Measurements from ENCODE around the gene ITGA11. TPM values are rescaled to one million over a fixed set of nuclear protein-coding genes. Genes with fewer than 3 reads are reported as not detected.

The ITGA11 gene
- total RNA-seq, 1 donor from 2014 or later: not detected

- DNase-seq (ENCODE audit: low spot score, unreplicated experiment): no peak
These were observed 132.5 kb downstream of the ITGA11 start for GRCh38 chr15:68299436-68299835.

GRCh38 chr15:68298882-68299381 is 133.0 kb downstream of the ITGA11 start:
- Mint-ChIP-seq H3K4me1 (ENCODE audit: low read depth) (no peaks in the 10 kb centered on the region), H3K9me3 (ENCODE audit: low read depth) (peaks cover 10% of the 10 kb centered on the region), H3K27ac (no peak overlapping the region), H3K4me3 (ENCODE audit: low read depth) (no peak overlapping the region), H3K36me3 (ENCODE audit: insufficient read depth) (peaks cover 14% of the 10 kb centered on the region), H3K27me3 (no peaks in the 10 kb centered on the region)
- TF ChIP-seq, protein P1, sequence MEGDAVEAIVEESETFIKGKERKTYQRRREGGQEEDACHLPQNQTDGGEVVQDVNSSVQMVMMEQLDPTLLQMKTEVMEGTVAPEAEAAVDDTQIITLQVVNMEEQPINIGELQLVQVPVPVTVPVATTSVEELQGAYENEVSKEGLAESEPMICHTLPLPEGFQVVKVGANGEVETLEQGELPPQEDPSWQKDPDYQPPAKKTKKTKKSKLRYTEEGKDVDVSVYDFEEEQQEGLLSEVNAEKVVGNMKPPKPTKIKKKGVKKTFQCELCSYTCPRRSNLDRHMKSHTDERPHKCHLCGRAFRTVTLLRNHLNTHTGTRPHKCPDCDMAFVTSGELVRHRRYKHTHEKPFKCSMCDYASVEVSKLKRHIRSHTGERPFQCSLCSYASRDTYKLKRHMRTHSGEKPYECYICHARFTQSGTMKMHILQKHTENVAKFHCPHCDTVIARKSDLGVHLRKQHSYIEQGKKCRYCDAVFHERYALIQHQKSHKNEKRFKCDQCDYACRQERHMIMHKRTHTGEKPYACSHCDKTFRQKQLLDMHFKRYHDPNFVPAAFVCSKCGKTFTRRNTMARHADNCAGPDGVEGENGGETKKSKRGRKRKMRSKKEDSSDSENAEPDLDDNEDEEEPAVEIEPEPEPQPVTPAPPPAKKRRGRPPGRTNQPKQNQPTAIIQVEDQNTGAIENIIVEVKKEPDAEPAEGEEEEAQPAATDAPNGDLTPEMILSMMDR (IDR thresholded peaks at IDR 0.05; ENCODE audit: unreplicated experiment): no peak
- DNase-seq (ENCODE audit: low spot score, unreplicated experiment): no peak

More at GRCh38 chr15:68299436-68299835, 132.5 kb downstream of the ITGA11 start:
- Mint-ChIP-seq H3K4me1 (ENCODE audit: low read depth) (peaks cover under 1% of the 10 kb centered on the region), H3K27ac (no peak overlapping the region), H3K9me3 (ENCODE audit: low read depth) (peaks cover 10% of the 10 kb centered on the region), H3K36me3 (ENCODE audit: insufficient read depth) (peaks cover 14% of the 10 kb centered on the region), H3K27me3 (no peaks in the 10 kb centered on the region), H3K4me3 (ENCODE audit: low read depth) (no peak overlapping the region)
- TF ChIP-seq, protein P1 (IDR thresholded peaks at IDR 0.05; ENCODE audit: unreplicated experiment): no peak

DNA sequence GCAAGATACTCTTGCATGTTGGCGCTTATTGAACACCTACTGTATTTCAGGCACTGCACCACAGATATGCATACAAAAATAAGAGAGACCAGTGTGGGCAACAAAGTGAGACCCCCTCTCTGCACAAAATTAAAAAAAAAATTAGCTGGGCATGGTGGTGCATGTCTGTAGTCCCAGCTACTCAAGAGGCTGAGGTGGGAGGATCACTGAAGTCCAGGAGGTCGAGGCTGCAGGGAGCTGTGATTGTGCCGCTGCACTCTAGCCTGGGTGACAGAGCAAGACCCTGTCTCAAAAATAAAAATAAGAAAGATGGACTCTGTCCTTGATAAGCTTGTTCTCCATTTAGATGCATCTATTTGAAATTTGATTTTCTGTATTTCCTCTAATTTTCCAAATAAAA is 133.6 kb downstream of the ITGA11 start:
- no peak overlapping the region for H3K4me3 Mint-ChIP-seq (ENCODE audit: low read depth)
- no peak overlapping the region for H3K27ac Mint-ChIP-seq
- H3K9me3 Mint-ChIP-seq (ENCODE audit: low read depth): peaks cover 10% of the 10 kb centered on the region
- no peak for DNase-seq (ENCODE audit: low spot score, unreplicated experiment)
- no peaks in the 10 kb centered on the region for H3K4me1 Mint-ChIP-seq (ENCODE audit: low read depth)
- no peaks in the 10 kb centered on the region for H3K27me3 Mint-ChIP-seq
- H3K36me3 Mint-ChIP-seq (ENCODE audit: insufficient read depth): peaks cover 14% of the 10 kb centered on the region
- TF ChIP-seq, protein P1 (IDR thresholded peaks at IDR 0.05; ENCODE audit: unreplicated experiment): no peak

DNA sequence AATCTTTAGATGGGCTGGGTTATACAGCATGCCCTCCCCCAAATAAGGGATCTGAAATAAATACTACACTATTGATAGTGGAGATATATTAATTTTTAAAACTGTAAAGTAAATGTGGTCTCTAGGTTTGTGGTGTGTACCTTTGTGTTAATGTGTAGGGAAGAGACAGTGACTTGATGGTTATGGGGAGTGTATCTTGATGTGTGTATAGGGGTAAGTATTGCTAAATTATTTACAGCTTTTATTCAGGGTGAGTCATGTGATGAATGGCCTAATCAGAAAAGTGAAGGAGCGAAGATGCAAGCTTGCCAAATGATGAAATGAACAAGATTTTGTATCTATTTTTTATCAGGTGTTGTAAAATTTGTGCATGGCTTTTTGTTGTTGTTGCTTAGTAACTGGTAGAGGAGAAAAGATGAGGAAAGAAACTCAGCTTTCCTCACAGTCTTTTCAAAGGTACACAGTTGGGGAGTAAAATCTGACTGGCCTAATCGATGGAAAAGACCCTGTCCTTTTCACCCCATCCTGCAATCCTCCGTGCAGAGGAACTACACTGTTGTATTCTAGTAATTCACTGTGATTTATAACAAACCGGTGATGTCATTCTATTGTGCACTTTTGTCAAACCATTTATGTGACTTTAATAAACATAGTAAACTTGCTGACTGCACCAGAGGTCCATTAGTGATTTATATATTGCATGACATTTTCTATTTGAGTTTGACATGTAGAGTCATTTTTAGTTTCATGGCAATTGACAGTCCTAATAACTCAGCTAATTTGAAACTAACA is 136.8 kb downstream of the ITGA11 start:
- Mint-ChIP-seq H3K9me3 (ENCODE audit: low read depth) (peaks cover 10% of the 10 kb centered on the region), H3K27me3 (no peaks in the 10 kb centered on the region), H3K36me3 (ENCODE audit: insufficient read depth) (peaks cover 25% of the 10 kb centered on the region), H3K4me1 (ENCODE audit: low read depth) (peaks cover 4% of the 10 kb centered on the region), H3K4me3 (ENCODE audit: low read depth) (no peak overlapping the region), H3K27ac (no peak overlapping the region)
- no peak for DNase-seq (ENCODE audit: low spot score, unreplicated experiment)
- TF ChIP-seq, protein P1 (IDR thresholded peaks at IDR 0.05; ENCODE audit: unreplicated experiment): no peak

- Mint-ChIP-seq H3K36me3 (ENCODE audit: insufficient read depth) (peaks cover 27% of the 10 kb centered on the region), H3K4me1 (ENCODE audit: low read depth) (peaks cover 4% of the 10 kb centered on the region), H3K27ac (no peak overlapping the region), H3K9me3 (ENCODE audit: low read depth) (peaks cover 10% of the 10 kb centered on the region), H3K4me3 (ENCODE audit: low read depth) (no peak overlapping the region), H3K27me3 (no peaks in the 10 kb centered on the region)
- TF ChIP-seq, protein P1 (IDR thresholded peaks at IDR 0.05; ENCODE audit: unreplicated experiment): no peak
- no peak for DNase-seq (ENCODE audit: low spot score, unreplicated experiment)
These were observed 139.0 kb downstream of the ITGA11 start for GRCh38 chr15:68292967-68293366.
